HG03521 (cell line): Measurements from ENCODE around the gene ATP2B2.
A peak's percentile ranks its signal among the peaks of the same experiment; 100 is the strongest.

ENCODE experiments used
- ATAC-seq: cut with Tn5 transposase; IDR thresholded peaks from one replicate; pipeline ENCODE4 v1.9.1; 2021; ENCODE audit warnings: mild to moderate bottlenecking, moderate library complexity; ENCODE audit not compliant: unreplicated experiment

ATP2B2 gene

GRCh38 chr3:10453431-10454163, 51.8 kb downstream of the ATP2B2 start:
- no peak for ATAC-seq

- ATAC-seq: no peak
Observed at GRCh38 chr3:10450494-10451440, 54.6 kb downstream of the ATP2B2 start.

- no peak for ATAC-seq
Observed at GRCh38 chr3:10449436-10449835, 56.0 kb downstream of the ATP2B2 start.

- ATAC-seq: no peak
Observed at GRCh38 chr3:10448544-10448943, 56.8 kb downstream of the ATP2B2 start.

GRCh38 chr3:10447527-10448260, 57.7 kb downstream of the ATP2B2 start:
- ATAC-seq: no peak

- no peak for ATAC-seq
Observed at GRCh38 chr3:10447110-10447509, 58.3 kb downstream of the ATP2B2 start.

GRCh38 chr3:10445561-10446175, 59.7 kb downstream of the ATP2B2 start:
- no peak for ATAC-seq

- no peak for ATAC-seq
Observed at GRCh38 chr3:10444511-10444910, 60.9 kb downstream of the ATP2B2 start.

GRCh38 chr3:10444110-10444429, 61.3 kb downstream of the ATP2B2 start:
- no peak for ATAC-seq

- no peak for ATAC-seq
Observed at GRCh38 chr3:10443272-10444109, 61.9 kb downstream of the ATP2B2 start.

- no peak for ATAC-seq
Observed at GRCh38 chr3:10442151-10442795, 63.1 kb downstream of the ATP2B2 start.

- ATAC-seq: no peak
Observed at GRCh38 chr3:10440684-10441083, 64.7 kb downstream of the ATP2B2 start.

- ATAC-seq: no peak
Observed at GRCh38 chr3:10438902-10439610, 66.3 kb downstream of the ATP2B2 start.

GRCh38 chr3:10437995-10438901, 67.1 kb downstream of the ATP2B2 start:
- no peak for ATAC-seq

GRCh38 chr3:10437272-10437994, 68.0 kb downstream of the ATP2B2 start:
- ATAC-seq: peak; percentile 43

- no peak for ATAC-seq
Observed at GRCh38 chr3:10435850-10436249, 69.5 kb downstream of the ATP2B2 start.

GRCh38 chr3:10434938-10435336, 70.4 kb downstream of the ATP2B2 start:
- ATAC-seq: no peak
